ENCODE measurements around the gene BTBD7. TPM values are rescaled to one million over a fixed set of nuclear protein-coding genes. Genes with fewer than 3 reads are reported as not detected.
"Not testable (repeated sequence)": the region's sequence is repeated elsewhere in the genome, so short reads cannot be mapped to it uniquely, and the experiment has no call there.

BTBD7 gene
- total RNA-seq, 1 experiment from 2014 or later, result 32.5 TPM

DNA sequence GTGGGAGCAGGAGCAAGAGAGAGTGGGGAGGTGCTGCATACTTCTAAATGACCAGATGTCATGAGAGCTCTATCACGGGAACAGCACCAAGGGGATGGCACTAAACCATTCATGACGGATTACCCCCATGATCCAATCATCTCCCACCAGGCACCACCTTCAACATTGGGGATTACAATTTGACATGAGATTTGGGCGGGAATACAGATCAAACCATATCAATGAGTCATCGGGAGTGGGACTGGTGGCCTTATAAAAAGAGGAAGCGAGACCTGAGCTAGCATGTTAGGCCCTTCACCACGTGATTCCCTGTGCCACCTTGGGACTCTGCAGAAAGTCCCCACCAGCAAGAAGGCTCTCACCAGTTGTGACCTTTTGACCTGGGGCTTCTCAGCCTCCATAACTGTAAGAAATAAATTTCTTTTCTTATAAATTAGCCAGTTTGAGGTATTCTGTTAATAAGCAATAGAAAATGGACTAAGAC lies 42.9 kb upstream of the BTBD7 start:
- ChIA-PET CTCF (no interaction called here), POLR2A (no interaction called here)
- Mint-ChIP-seq H3K4me1 (ENCODE audit: insufficient read depth, unreplicated experiment) (no peaks in the 10 kb centered on the region), H3K4me3 (ENCODE audit: unreplicated experiment) (no peak overlapping the region), H3K27me3 (ENCODE audit: insufficient read depth, unreplicated experiment) (peaks cover 72% of the 10 kb centered on the region), H3K9me3 (ENCODE audit: unreplicated experiment) (no peaks in the 10 kb centered on the region), H3K27ac (ENCODE audit: low read depth, unreplicated experiment) (no peak overlapping the region), H3K36me3 (ENCODE audit: insufficient read depth, unreplicated experiment) (no peaks in the 10 kb centered on the region)
- DNase-seq (ENCODE audit: unreplicated experiment), result no peak
- no TSS peak for BruUV-seq (replicated peaks)
- intact Hi-C loops (cut with micrococcal nuclease), result no loop called here
- TF ChIP-seq, protein P1, sequence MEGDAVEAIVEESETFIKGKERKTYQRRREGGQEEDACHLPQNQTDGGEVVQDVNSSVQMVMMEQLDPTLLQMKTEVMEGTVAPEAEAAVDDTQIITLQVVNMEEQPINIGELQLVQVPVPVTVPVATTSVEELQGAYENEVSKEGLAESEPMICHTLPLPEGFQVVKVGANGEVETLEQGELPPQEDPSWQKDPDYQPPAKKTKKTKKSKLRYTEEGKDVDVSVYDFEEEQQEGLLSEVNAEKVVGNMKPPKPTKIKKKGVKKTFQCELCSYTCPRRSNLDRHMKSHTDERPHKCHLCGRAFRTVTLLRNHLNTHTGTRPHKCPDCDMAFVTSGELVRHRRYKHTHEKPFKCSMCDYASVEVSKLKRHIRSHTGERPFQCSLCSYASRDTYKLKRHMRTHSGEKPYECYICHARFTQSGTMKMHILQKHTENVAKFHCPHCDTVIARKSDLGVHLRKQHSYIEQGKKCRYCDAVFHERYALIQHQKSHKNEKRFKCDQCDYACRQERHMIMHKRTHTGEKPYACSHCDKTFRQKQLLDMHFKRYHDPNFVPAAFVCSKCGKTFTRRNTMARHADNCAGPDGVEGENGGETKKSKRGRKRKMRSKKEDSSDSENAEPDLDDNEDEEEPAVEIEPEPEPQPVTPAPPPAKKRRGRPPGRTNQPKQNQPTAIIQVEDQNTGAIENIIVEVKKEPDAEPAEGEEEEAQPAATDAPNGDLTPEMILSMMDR (IDR thresholded peaks at IDR 0.05; ENCODE audit: unreplicated experiment), result no peak

DNA sequence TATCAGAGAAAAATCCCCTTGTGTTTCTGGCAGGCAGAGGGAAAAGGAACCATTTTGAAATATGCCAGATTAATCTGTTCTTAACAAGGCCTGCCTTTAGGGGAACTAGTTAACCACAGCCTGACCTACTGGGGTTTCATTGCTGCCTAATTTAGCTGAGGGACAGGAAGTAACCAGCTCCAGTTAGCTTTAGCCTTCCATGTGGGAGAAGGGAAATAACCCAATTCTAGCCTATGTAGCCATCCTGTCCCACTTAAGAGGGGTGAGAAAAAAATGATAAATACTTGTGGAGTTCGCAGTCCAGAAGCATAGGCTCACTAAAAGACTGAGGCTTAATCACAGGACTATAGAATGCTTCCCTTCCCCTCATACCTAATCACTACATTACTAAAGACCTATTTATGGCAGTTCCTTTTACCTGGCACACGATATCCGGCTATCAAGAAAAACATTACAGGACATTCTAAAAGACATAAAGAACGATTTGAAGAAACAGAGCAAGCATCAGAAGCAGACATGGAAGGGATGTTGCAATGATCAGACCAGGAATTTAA lies 37.0 kb upstream of the BTBD7 start:
- Mint-ChIP-seq H3K4me1 (ENCODE audit: insufficient read depth, unreplicated experiment) (peaks cover 5% of the 10 kb centered on the region), H3K27ac (ENCODE audit: low read depth, unreplicated experiment) (no peak overlapping the region), H3K9me3 (ENCODE audit: unreplicated experiment) (no peaks in the 10 kb centered on the region), H3K4me3 (ENCODE audit: unreplicated experiment) (no peak overlapping the region), H3K27me3 (ENCODE audit: insufficient read depth, unreplicated experiment) (peaks cover 56% of the 10 kb centered on the region), H3K36me3 (ENCODE audit: insufficient read depth, unreplicated experiment) (no peaks in the 10 kb centered on the region)
- no peak for DNase-seq (ENCODE audit: unreplicated experiment)
- no TSS peak for BruUV-seq (replicated peaks)
- CTCF ChIA-PET, result no interaction called here
- TF ChIP-seq, protein P1 (IDR thresholded peaks at IDR 0.05; ENCODE audit: unreplicated experiment), result no peak
- intact Hi-C loops (cut with micrococcal nuclease), result no loop called here
- POLR2A ChIA-PET, result no interaction called here

DNA sequence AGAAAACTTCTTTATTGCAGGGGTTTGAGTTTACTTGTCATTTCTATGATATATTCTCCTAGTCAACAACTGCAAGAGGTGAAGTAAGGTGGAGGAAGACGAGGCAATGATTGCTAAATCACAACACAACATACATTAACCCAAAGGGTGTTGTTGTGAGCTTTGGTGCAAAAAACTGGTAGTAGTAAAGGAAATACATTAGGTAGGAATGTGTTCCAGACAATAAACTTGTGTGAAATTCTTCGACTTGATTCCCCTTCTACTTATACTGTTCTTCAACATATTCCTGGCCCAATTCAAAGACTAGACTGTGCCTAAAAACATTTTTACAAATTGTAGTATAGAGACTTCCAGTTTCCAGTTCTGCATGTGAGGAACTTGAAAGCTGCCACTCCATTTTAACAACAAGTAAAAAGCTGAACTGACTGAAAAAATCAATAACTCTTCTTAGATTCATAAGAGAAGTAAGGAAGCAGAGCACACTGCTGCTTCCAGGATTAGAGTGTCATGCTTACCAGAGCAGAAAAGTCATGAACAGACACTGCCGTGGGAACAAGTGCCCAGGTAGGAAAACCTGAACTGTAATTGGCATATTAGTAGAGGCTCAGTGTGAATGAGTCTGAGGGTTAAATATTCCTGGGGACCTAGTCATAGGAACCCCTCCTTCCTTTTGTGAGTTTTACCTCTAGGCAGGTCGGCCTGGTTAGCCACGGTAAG lies 36.3 kb upstream of the BTBD7 start:
- intact Hi-C loops (cut with micrococcal nuclease), result no loop called here
- TF ChIP-seq, protein P1 (IDR thresholded peaks at IDR 0.05; ENCODE audit: unreplicated experiment), result no peak
- H3K9me3 Mint-ChIP-seq (ENCODE audit: unreplicated experiment), result no peaks in the 10 kb centered on the region
- CTCF ChIA-PET, result interaction anchor here (0.5 kb wide), 1 partner anchor 148 kb away, joined by 5 read pairs; no protein-coding TSS in a partner anchor
- peaks cover 56% of the 10 kb centered on the region for H3K27me3 Mint-ChIP-seq (ENCODE audit: insufficient read depth, unreplicated experiment)
- no peaks in the 10 kb centered on the region for H3K36me3 Mint-ChIP-seq (ENCODE audit: insufficient read depth, unreplicated experiment)
- POLR2A ChIA-PET, result no interaction called here
- DNase-seq (ENCODE audit: unreplicated experiment), result no peak
- no peak overlapping the region for H3K4me3 Mint-ChIP-seq (ENCODE audit: unreplicated experiment)
- peaks cover 5% of the 10 kb centered on the region for H3K4me1 Mint-ChIP-seq (ENCODE audit: insufficient read depth, unreplicated experiment)
- no TSS peak for BruUV-seq (replicated peaks)
- H3K27ac Mint-ChIP-seq (ENCODE audit: low read depth, unreplicated experiment), result no peak overlapping the region

GRCh38 chr14:93354873-93355272 lies 22.0 kb upstream of the BTBD7 start:
- POLR2A ChIA-PET; H3K36me3 Mint-ChIP-seq (ENCODE audit: insufficient read depth, unreplicated experiment); H3K9me3 Mint-ChIP-seq (ENCODE audit: unreplicated experiment); H3K27ac Mint-ChIP-seq (ENCODE audit: low read depth, unreplicated experiment); BruUV-seq (replicated peaks); H3K27me3 Mint-ChIP-seq (ENCODE audit: insufficient read depth, unreplicated experiment); DNase-seq (ENCODE audit: unreplicated experiment); H3K4me1 Mint-ChIP-seq (ENCODE audit: insufficient read depth, unreplicated experiment); H3K4me3 Mint-ChIP-seq (ENCODE audit: unreplicated experiment): not testable (repeated sequence)
- intact Hi-C loops (cut with micrococcal nuclease), result loop anchor here (10.0 kb wide), 1 partner anchor 170 kb away; no protein-coding TSS in a partner anchor
- CTCF ChIA-PET, result interaction anchor here (1.1 kb wide), 1 partner anchor 188 kb away, joined by 4 read pairs; no protein-coding TSS in a partner anchor

Data from MCF 10A (cell line).